ENCODE results near the gene CST3.

GRCh38 chr20:23659989-23660837 is 22.5 kb upstream of the CST3 start:
- TF ChIP-seq CTCF (conservative IDR thresholded peaks at IDR 0.05) (no peak), EZH2 (IDR thresholded peaks at IDR 0.05; ENCODE audit: low read depth) (no peak)
